ENCODE measurements around the gene DPP6.

DPP6 gene

GRCh38 chr7:154559454-154559853 lies 507.3 kb downstream of the DPP6 start:
- DNase-seq (ENCODE audit: low read depth): no peak
- no peak overlapping the region for H3K4me3 ChIP-seq (ENCODE audit: low read depth, low read length)
- TF ChIP-seq POLR2A (IDR thresholded peaks at IDR 0.05; ENCODE audit: extremely low read depth, insufficient read length) (no peak), MYC (IDR thresholded peaks at IDR 0.05; ENCODE audit: low read depth, low read length) (no peak), MAX (IDR thresholded peaks at IDR 0.05; ENCODE audit: low read depth, low read length) (no peak), CTCF (IDR thresholded peaks at IDR 0.05; ENCODE audit: low read depth, low read length) (no peak)

- no peak overlapping the region for H3K4me3 ChIP-seq (ENCODE audit: low read depth, low read length)
- TF ChIP-seq POLR2A (IDR thresholded peaks at IDR 0.05; ENCODE audit: extremely low read depth, insufficient read length) (no peak), CTCF (IDR thresholded peaks at IDR 0.05; ENCODE audit: low read depth, low read length) (no peak), MYC (IDR thresholded peaks at IDR 0.05; ENCODE audit: low read depth, low read length) (no peak), MAX (IDR thresholded peaks at IDR 0.05; ENCODE audit: low read depth, low read length) (no peak)
- no peak for DNase-seq (ENCODE audit: low read depth)
Measured at GRCh38 chr7:154564676-154565075, 512.5 kb downstream of the DPP6 start.

- DNase-seq (ENCODE audit: low read depth): no peak
- no peak overlapping the region for H3K4me3 ChIP-seq (ENCODE audit: low read depth, low read length)
- no peak for TF ChIP-seq MYC (IDR thresholded peaks at IDR 0.05; ENCODE audit: low read depth, low read length)
- peak; percentile 12 for TF ChIP-seq CTCF (IDR thresholded peaks at IDR 0.05; ENCODE audit: low read depth, low read length)
- TF ChIP-seq MAX (IDR thresholded peaks at IDR 0.05; ENCODE audit: low read depth, low read length): no peak
Measured at GRCh38 chr7:154566877-154567276, 514.7 kb downstream of the DPP6 start.

- no peak for TF ChIP-seq MYC (IDR thresholded peaks at IDR 0.05; ENCODE audit: low read depth, low read length)
- TF ChIP-seq POLR2A (IDR thresholded peaks at IDR 0.05; ENCODE audit: extremely low read depth, insufficient read length): no peak
- no peak for TF ChIP-seq CTCF (IDR thresholded peaks at IDR 0.05; ENCODE audit: low read depth, low read length)
- no peak for TF ChIP-seq MAX (IDR thresholded peaks at IDR 0.05; ENCODE audit: low read depth, low read length)
- no peak overlapping the region for H3K4me3 ChIP-seq (ENCODE audit: low read depth, low read length)
- no peak for DNase-seq (ENCODE audit: low read depth)
Measured at GRCh38 chr7:154568346-154568745, 516.1 kb downstream of the DPP6 start.

- H3K4me3 ChIP-seq (ENCODE audit: low read depth, low read length): no peak overlapping the region
- TF ChIP-seq POLR2A (IDR thresholded peaks at IDR 0.05; ENCODE audit: extremely low read depth, insufficient read length) (no peak), MAX (IDR thresholded peaks at IDR 0.05; ENCODE audit: low read depth, low read length) (no peak), MYC (IDR thresholded peaks at IDR 0.05; ENCODE audit: low read depth, low read length) (no peak), CTCF (IDR thresholded peaks at IDR 0.05; ENCODE audit: low read depth, low read length) (no peak)
- DNase-seq (ENCODE audit: low read depth): no peak
Measured at GRCh38 chr7:154569916-154570315, 517.7 kb downstream of the DPP6 start.

- H3K4me3 ChIP-seq (ENCODE audit: low read depth, low read length): no peak overlapping the region
- TF ChIP-seq POLR2A (IDR thresholded peaks at IDR 0.05; ENCODE audit: extremely low read depth, insufficient read length) (no peak), MYC (IDR thresholded peaks at IDR 0.05; ENCODE audit: low read depth, low read length) (no peak), MAX (IDR thresholded peaks at IDR 0.05; ENCODE audit: low read depth, low read length) (no peak), CTCF (IDR thresholded peaks at IDR 0.05; ENCODE audit: low read depth, low read length) (no peak)
- no peak for DNase-seq (ENCODE audit: low read depth)
Measured at GRCh38 chr7:154571772-154572171, 519.6 kb downstream of the DPP6 start.
